HG02623 (cell line): ENCODE data around the gene ELMO3.

ENCODE experiments used
- ATAC-seq: cut with Tn5 transposase; IDR thresholded peaks from one replicate; pipeline ENCODE4 v1.9.1; 2021; ENCODE audit warnings: moderate library complexity; ENCODE audit not compliant: unreplicated experiment

The ELMO3 gene

GRCh38 chr16:67212766-67213165 lies 13.8 kb downstream of the ELMO3 start:
- no peak for ATAC-seq

DNA sequence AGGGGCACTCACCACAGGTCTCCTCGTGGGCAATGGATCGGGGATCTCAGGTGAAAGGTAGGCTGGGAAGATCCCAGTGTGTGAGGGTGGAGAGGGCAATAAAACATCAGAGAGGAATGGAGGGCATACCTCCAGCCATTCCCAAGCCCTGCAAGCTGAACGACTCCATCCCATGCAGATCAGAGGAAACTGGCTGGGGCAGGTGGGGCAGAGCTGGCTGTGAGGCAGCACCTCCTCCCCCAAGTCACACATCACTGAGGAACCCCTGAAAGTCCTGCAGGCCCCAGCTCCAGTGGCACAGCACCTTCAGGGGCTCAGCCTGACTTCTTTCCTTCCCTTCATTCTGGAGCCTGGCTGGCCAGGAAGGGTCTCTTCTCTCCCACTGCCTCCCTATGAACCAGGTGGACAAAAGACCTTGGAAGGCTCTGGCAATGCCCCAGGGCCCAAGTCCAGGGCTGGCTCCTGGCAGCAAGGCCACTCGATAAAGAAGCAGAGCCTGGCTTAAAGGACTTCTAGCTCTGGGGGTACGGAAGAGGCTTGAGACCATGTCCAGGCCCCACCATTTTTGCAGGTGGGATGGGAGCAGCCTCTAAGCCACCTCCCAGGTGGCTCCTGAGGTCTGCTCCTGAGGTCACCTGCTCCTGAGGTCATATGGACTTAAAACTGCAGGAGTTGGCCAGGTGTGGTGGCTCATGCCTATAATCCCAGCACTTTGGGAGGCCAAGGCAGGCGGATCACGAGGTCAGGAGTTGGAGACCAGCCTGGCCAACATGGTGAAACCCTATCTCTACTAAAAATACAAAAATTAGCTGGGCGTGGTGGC lies 14.5 kb downstream of the ELMO3 start:
- no peak for ATAC-seq

GRCh38 chr16:67215706-67216105 lies 16.8 kb downstream of the ELMO3 start:
- no peak for ATAC-seq

DNA sequence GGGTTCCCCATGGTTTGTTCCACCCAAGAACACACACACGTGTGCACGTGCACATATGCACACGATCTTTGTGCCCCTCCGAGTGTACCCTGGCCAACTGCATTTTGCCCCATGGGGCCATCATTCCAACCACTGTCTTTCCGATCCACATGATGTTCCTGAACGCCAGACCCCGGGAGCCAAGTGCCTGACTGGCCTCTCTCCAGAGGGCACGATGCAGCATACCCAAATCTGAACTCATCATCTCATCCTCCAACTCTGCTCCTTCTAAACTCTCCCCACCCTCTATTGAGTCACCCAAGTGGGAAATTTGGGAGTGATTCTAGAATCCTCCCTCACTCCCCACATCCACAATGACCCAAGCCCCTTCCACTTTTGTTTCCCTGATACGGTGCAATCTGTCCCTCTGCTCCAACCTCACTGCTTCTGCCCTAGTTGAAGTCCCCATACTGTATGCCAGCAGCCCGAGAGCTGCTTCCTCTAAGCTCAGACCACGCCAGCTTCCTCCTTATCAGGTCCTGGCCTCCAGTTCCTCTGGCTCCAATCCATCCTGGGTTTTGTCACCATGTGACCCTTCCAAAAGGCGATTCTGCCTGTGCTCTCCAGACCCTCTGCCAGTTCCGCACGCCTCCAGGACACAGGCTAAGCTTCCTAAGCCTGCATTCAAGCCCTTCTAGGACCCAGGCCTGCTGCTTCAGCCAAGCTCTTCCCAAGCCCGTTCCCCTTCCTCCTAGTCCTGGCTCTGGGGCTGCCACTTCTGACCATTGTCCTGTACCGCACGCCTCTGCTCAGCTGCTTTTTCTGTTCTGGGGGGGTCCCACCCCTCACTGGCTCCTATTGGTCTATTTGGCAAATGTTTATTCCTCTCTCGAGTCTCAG lies 17.9 kb downstream of the ELMO3 start:
- ATAC-seq: no peak

DNA sequence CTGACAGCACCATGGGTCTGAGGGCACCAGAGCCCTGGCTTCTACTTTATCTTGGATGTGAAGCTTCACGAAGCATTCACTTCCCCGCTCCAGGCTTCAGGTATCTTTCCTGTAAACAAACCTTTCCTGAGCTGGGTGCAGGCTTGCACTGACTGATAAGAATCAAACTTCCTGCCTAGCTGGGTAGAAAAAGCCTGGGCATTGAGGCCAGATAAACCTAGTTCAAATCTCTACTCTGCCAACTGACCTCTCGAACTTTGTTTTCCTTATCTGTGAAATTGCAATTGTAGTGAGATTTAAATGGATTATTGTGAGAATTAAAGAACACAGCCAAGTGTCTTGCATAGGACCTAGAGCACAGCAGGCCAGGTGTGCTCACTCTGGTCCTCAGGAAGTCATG lies 25.1 kb downstream of the ELMO3 start:
- no peak for ATAC-seq

GRCh38 chr16:67226295-67226803 lies 27.4 kb downstream of the ELMO3 start:
- ATAC-seq: no peak

DNA sequence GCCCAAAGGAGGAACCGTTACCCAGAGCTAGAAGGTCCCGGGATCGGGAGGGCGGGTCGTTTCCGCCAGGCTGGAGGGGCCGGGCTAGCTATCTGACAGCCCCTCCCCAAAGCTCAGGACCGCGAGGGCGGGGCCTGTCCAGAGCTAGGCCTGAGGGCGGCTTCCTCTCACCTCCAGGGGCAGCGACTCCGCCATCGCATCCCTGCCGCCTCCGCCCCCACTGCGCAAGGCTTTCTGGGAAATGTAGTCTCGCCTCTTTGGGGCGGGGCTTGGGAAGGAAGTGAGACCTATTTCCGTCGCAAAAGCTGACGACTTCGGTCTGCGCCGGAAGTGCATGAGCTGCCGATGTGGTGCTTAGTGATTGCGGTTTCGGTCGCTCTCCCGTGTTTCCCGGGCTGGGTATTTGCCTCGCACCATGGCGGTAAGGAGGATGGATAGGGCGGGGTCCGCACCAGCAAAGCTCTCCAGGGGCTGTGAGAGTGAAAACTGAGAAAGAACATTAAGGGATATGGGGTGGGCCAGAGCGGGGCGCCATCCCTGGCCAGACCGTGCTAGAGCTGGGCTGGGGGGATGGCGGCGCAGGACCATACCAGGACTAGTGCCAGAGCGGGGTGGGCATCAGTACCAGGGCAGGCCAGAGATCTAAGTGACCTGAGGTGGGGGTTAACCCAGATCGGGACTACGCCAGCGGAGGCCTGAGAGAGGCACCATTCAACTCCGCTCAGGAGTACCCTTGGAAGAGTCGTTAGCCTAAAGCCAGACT lies 28.1 kb downstream of the ELMO3 start, which contains the start of gene TMEM208:
TMEM208 (plus strand) TSS at position 327 of the 763 bp plus-strand sequence; CDS start at position 416, 89 bp downstream.
- ATAC-seq: peak; percentile 94

DNA sequence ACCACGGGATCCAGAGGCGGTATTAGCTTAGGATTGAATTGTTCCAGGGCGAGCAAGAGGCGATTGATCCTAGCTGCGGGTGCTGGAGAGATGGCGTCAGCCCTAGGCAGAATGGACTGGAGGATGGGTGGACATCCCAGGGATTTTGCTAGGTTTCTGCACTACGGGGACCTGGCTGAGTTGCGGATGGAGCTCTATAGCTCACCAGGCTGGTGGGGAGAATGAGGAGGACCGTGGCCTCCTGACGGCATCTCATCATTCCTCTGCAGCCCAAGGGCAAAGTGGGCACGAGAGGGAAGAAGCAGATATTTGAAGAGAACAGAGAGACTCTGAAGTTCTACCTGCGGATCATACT lies 28.6 kb downstream of the ELMO3 start:
- no peak for ATAC-seq

GRCh38 chr16:67228034-67228785 lies 29.3 kb downstream of the ELMO3 start:
- no peak for ATAC-seq

GRCh38 chr16:67228905-67229304 lies 30.0 kb downstream of the ELMO3 start:
- no peak for ATAC-seq

- no peak for ATAC-seq
Observed at GRCh38 chr16:67229906-67230808, 31.2 kb downstream of the ELMO3 start.

- no peak for ATAC-seq
Observed at GRCh38 chr16:67230809-67231660, 32.1 kb downstream of the ELMO3 start.

- ATAC-seq: no peak
Observed at GRCh38 chr16:67233596-67233995, 34.7 kb downstream of the ELMO3 start.

DNA sequence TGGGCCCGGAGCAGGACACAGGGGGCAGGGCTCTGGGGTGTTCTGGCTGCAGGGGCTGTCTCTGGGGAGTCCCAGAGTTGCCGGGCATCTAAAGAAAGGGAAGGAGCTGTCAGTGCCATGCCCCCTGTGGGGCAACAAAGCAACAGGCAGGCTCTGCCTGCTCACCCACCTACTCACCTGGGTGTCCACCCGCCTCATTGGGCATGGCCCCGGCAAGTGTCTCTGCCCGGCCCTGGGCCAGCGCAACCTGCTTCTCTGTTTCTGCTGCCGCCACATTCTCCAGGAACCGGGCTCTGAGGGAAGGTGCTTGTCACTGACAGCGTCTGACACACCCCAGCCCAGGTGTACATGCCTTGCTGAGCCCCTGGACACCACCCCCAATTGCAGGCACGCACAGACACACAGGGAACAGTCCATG lies 35.3 kb downstream of the ELMO3 start:
- no peak for ATAC-seq

DNA sequence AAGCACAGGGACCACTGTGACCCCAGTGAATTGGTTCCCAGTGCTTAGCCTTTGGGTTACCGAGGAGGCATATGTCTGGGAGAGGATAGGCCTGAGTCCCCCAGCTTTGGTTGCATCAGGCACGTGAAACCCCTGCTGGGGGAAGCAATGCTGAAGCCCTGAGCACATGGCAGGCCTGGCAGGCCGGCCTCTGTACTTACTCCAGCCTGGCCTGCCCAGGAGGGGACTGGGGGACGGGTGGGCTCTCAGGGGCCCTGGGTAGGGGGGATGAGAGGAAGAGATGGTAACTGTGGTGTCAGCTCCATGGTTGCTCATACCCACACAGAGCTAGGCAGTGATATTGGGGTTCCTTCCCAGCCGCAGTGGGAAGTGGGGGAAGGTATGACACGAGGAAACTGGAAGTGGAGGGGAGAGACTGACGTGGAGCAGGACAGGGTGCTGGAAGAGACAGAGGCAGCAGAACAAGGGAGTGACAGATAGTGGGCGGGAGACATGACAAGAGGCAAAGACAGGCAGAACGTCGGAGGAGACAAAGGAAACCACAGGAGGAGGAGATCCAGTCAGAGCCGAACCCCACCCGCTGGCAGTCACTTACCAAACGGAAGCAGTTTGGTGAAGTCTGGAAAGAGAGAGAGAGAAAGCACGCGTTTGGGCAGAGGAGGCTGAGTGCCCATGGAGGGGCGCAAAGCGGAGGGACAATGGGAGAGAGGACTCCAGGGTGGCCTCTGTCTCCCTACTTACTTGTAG lies 37.1 kb downstream of the ELMO3 start:
- no peak for ATAC-seq

DNA sequence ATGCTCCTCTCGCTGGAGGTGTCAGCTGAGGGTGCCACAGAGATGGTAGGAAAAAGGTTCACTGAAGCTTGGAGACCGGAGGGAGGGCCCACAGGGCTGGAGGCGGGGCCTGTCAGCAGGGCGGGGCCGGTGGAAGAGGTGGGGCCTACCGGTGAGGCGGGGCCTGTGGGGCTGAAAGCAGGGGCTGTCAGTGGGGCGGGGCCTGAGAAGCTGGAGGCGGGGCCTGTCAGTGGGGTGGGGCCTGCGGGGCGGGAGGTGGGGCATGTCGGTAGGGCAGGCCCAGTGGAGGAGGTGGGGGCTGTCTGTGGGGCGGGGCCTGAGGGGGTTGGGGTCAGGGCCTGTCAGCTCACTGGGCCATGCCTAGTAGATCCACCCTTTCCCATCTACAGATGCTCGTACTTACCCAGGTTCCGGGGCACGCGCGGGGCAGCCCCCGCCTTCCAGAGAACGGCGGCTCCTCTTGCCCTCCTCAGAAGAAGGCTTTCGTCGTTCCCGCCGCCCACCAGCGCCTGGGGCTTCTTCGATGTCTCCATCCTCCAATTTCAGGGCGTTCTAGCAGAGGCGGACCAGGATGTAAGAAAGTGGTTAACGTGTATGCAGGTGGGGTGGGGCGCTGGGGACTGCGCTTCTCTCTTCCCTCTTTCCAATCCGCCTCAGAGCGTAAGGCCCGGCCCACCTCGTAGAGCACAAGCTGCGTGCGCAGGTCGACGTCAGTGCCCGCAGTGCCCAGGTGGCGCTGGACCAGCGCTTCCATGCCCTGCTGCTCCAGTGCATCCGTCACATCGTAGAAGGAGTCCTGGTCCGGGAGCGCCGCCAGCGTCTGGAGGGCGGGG lies 37.8 kb downstream of the ELMO3 start:
- ATAC-seq: no peak
